Stimulated activated CD4-positive, alpha-beta T cell treated with anti-CD3 and anti-CD28 coated beads, TNF-alpha, amount 100 ng/mL, for 48 hours (primary cell): ENCODE measurements around the gene FOXO3.

Source experiments
- DNase-seq, 3 donors: peaks; one replicate each; pipeline ENCODE4 v3.0.0-alpha.2; 2020; ENCODE audit warnings: low read depth in 3 of 3

Gene FOXO3

GRCh38 chr6:108627692-108628550 lies 67.2 kb downstream of the FOXO3 start:
- DNase-seq = no peak

- DNase-seq = no peak
Measured at GRCh38 chr6:108630050-108630714, 69.5 kb downstream of the FOXO3 start.

GRCh38 chr6:108632441-108632840 lies 71.7 kb downstream of the FOXO3 start:
- no peak for DNase-seq

DNA sequence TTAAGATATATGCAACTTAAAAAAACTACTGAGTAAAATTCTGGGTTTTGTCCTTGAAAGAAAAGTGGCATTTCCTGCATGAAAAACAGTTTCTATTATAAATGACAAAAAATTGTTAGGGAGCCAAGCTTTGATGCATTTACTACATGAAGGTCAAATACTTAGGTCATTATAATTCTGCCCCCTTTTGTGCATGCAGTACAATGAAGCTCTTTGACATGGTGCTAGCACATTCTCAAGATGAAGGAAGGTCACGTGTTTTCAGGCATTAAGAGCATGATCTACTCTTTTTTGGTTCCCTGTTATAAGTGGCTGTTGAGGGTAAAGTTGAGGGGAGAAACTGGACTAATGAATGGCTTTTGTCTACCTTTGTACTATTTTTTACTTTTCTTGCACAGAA lies 72.7 kb downstream of the FOXO3 start:
- DNase-seq = no peak

- no peak for DNase-seq
Measured at GRCh38 chr6:108635505-108636226, 74.9 kb downstream of the FOXO3 start.

- DNase-seq = no peak
Measured at GRCh38 chr6:108637963-108638362, 77.2 kb downstream of the FOXO3 start.

GRCh38 chr6:108638993-108639392 lies 78.3 kb downstream of the FOXO3 start:
- no peak for DNase-seq

DNA sequence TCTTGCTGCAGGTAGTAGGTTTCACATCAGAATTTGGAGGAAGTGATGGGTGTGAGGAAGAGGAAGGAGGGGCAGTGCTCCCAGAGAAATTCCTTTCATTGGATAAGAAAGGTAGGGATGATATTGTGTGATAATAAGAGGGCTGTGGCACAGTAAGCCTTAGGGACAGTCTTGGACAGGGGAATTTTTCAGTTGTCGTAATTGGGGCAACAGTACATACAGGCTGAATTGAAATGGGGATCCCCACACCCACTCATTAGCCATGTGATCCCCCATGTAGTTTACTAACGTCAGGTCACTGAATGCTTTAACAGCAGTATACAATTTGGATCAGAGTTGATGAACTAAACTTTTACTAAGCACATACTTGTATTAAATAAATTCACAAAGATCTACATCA lies 79.4 kb downstream of the FOXO3 start:
- no peak for DNase-seq

DNA sequence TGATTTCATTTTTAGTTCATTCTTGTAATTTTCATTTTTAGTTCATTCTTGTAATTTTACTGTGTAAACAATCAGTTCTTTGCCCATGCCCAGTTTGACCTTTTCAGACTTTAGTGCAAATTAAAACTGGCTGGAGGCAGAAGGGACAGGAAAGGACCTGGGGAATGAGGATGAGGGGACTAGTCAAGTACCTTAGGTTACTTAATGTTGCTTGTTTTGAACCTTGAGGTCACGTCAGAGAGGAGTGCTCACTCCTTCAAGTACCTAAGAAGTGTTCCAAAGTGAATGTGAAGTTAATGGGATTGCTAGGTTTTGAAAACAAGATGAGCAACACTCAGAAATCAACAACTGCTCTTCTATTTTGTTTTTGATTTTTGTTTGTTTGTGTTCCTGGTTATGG lies 82.5 kb downstream of the FOXO3 start:
- no peak for DNase-seq

DNA sequence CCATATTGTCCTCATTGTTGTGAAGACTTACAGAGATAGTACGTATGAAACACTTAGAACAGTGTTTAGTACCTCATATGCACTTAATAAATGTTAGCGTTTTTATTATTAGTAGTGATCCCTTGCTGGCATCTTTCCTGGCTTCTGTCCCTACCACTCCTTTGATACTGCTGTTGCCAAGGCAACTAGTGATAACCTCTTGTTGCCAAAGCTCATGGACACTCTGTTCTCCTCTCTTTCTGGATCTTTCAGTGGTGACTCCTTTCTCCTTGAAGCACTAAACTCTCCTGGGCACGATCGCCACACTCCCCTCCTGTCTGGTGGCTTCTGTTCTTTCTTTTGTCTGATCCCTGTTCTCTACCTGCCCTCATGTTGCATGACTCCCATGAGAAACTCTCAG lies 83.5 kb downstream of the FOXO3 start:
- no peak for DNase-seq

- no peak for DNase-seq
Measured at GRCh38 chr6:108648191-108648590, 87.5 kb downstream of the FOXO3 start.

DNA sequence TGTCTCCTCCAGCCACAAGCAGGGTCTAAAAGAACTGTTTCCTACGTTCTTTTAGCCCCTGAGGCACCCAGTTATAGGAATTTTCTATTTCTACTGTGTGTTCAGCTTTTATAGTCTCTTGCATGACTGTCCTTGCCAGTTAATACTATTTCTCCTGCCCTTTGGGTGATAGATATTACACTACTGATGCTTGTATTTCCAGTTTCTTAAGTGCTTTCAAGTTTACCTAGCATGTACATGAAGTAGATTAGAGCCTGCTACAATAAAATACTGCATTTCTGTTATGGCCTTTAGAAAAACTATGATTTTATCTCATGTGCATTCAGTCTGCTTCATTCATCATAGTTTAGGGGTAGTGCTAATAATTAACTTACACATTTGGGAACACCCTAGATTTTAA lies 89.6 kb downstream of the FOXO3 start:
- DNase-seq = no peak

DNA sequence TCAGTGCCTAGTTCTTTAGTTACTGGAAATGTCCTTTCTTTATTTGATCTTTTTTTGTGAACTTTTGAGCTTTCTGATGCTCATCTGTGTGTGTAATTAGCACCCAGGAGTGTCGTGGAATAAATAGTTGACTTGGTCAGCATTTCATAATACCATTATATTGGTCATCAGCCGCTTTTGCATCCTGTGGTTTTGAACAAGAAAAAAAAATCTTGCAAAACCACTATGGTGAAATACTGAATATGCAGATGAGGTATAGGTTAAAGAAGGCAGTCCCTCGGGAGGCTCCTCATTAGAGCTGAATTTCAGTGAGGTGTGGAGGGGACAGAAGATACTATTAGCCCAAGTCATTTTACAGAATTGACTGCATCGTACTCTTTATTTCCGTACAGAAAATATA lies 90.1 kb downstream of the FOXO3 start:
- DNase-seq = no peak

DNA sequence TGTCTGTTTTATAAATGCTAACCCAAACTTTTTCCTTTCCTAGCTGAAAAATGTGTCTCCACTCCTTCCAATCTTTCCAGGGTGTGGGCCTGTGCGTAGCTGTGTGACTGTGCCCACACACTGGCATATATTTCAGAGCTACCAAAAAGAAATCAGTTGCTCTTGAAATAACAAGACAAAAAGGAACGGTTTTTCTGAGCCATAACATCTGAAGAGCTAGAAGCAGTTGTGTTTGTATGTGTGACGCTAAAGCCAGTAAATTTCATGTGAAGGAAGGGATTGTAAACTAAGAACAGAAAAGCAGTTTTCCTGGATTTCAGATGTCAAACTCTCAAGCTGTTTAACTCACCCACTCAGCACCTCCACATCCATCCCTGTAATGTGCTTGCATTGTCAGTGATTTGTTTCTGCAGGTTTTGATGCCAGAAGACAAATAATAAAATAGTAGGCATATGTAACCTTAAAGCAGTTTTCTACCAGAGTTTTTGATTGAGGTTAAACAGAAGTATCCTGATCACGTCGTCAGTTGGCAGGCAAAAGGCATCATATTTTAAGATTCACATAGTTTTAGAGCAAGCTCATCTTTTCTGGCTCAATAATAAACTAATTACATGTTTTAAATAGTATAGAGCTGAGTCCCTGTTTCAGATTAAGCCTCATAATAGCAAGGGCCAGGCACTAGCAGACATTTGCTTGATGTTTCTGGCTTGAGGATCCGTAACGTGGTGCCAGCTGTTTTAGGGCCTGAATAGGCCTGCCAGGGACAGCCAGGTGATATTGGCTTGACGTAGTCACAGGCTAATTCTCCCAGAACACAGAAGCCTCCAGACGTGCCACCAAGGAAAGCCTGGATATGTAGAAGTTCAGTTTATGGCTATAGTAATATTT lies 90.9 kb downstream of the FOXO3 start:
- DNase-seq = no peak

GRCh38 chr6:108652375-108652774 lies 91.7 kb downstream of the FOXO3 start:
- no peak for DNase-seq

GRCh38 chr6:108653949-108654348 lies 93.2 kb downstream of the FOXO3 start:
- no peak for DNase-seq

DNA sequence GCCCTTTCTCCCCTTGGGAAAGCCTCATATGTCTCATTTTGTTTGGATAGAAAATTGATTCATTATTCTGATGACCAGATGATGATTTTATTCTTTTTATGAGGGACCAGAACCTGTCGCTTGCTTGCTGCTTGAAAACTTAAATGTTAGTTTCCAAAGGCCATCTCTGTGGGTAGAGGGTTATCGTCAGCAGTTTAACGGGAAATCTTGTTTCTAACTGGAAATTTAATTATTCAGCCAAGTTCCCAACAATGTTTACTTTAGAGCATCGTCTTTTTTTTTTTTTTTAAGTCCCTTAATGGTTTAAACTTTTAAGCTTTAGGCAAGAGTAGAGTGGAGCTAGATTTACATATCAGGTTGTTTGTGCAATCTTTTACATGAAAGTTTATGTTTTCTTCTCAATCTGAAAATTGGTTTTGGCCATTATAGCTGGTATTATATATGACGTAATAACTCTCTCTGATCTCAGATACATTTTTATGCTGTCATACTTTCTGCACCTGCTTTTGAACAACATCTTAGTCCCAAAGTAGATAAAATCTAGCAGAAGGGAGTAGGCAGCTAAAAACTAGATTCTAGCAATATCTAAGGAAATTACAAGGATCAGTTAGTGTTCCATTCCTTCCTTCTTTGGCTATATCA lies 93.9 kb downstream of the FOXO3 start:
- no peak for DNase-seq

GRCh38 chr6:108655806-108656651 lies 95.3 kb downstream of the FOXO3 start:
- no peak for DNase-seq

- DNase-seq = no peak
Measured at GRCh38 chr6:108656836-108657235, 96.1 kb downstream of the FOXO3 start.

DNA sequence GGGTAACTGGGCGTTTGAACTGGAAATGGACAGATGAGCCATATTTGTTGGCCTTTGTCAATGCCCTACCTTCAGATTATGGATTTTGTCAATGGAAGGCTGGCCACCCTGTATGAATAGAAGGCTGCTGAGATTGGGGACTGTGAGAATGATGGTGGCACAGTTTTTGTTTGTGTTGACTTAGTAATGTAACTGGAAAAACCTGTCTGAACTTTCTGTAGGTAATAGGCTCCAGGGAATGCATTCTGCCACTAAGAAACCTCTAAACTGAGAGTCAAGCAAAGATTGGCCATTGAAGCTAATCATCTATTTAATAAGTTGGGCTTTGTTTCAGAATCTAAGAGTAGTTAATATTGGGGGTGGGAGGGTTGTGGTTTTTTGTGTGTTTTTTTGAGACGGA lies 97.5 kb downstream of the FOXO3 start:
- DNase-seq = no peak
